GM12864 (cell line): ENCODE data around the gene TOGARAM1.

Source experiments
- DNase-seq: peaks from one replicate; pipeline ENCODE4 v3.0.0-alpha.2; 2011; ENCODE audit warnings: low read depth
- H3K4me3 ChIP-seq: 2 replicates; pipeline ENCODE4 v1.5.1; 2011; ENCODE audit warnings: mild to moderate bottlenecking, low read depth, low read length, control low read depth
- TF ChIP-seq, protein P1 (sequence below): IDR thresholded peaks from 2 replicates; pipeline ENCODE4 v1.5.1; 2011; ENCODE audit warnings: low read depth, mild to moderate bottlenecking, moderate library complexity, low read length, control low read depth, inconsistent platforms; ENCODE audit errors: missing control alignments

Gene TOGARAM1

DNA sequence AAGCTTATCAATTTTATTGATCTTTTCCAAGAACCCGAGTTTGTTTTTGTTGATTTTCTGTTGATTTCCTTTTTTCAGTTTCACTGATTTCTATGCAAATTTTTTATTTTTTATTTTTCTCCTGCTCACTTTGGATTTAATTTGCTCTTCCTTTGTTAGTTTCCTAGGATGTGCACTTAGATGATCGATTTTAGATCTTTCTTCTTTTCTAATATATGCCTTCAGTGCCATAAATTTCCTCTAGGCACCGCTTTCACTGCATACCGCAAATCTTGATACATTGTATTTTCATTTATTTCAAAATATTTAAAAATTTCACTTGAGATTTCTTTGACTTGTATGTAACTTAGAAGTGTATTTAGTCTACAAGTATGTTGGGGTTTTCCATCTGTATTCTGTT, 9.5 kb downstream of the TOGARAM1 start:
- TF ChIP-seq, protein P1, sequence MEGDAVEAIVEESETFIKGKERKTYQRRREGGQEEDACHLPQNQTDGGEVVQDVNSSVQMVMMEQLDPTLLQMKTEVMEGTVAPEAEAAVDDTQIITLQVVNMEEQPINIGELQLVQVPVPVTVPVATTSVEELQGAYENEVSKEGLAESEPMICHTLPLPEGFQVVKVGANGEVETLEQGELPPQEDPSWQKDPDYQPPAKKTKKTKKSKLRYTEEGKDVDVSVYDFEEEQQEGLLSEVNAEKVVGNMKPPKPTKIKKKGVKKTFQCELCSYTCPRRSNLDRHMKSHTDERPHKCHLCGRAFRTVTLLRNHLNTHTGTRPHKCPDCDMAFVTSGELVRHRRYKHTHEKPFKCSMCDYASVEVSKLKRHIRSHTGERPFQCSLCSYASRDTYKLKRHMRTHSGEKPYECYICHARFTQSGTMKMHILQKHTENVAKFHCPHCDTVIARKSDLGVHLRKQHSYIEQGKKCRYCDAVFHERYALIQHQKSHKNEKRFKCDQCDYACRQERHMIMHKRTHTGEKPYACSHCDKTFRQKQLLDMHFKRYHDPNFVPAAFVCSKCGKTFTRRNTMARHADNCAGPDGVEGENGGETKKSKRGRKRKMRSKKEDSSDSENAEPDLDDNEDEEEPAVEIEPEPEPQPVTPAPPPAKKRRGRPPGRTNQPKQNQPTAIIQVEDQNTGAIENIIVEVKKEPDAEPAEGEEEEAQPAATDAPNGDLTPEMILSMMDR: no peak
- H3K4me3 ChIP-seq: no peak overlapping the region
- DNase-seq: no peak

DNA sequence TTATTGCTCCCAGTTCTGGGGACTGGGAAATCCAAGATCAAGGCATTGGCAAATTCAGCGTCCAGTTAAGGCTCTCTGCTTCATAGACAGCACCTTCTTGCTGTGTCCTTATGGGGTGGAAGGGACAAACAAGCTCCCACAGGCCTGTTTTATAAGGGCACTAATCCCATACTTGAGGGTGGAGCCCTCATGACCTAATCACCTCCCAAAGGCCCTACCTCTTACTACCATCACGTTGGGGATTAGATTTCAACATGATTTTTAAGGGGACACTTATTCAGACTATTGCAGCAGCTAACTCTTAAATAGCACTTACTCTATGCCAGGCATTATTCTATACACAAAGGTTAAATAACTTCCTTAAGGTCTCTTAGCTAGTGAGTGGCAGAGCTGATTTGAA, 17.3 kb downstream of the TOGARAM1 start:
- no peak overlapping the region for H3K4me3 ChIP-seq
- DNase-seq: no peak
- TF ChIP-seq, protein P1: no peak

DNA sequence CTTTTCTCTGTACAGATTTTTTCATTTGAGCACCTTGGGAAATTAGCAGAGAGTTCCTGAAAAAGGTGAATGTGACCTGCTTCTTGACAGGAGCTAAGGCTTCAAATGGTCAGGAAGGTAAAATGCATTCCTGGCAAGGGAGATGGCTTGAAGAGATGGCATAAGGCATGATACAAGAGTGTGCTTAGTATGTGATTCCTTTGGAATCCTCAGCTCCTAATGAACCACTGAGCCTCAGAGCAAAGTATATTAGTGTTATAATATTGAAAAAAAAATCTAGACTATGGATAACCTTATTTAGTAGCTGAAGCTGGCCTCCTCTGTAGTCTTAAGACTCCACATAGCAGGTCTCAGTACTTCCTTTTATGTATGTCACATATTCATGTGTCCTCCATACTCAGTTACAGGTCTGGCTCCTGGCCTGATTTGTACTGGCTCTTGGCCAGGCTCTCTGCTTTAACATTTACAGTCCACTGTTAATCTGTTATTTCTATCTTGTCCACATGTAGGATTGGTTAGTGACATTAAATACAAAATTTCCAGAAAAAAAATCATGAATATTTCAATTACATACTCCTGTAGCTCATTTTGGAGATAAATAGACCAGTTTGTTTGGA, 17.9 kb downstream of the TOGARAM1 start:
- TF ChIP-seq, protein P1: no peak
- H3K4me3 ChIP-seq: no peak overlapping the region
- DNase-seq: no peak

DNA sequence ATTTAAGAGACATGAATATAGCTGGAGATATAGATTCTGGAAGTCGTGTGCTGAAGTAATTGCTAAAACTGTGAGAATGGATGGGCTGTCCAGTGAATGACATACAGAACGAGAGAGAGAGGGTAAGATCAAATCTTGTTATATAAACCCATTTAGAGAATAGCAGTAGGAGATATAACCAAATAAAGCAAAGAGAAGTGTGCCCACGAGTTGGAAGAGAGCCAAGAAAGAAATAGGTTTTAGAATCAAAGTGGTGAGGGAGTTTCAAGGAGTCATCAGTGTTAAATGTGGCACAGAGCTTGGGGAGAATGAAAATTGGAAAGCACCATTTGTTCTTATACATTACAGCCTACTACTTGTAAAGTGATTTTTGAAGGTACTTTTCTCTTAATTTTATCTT, 19.2 kb downstream of the TOGARAM1 start:
- TF ChIP-seq, protein P1: no peak
- DNase-seq: no peak
- no peak overlapping the region for H3K4me3 ChIP-seq

DNA sequence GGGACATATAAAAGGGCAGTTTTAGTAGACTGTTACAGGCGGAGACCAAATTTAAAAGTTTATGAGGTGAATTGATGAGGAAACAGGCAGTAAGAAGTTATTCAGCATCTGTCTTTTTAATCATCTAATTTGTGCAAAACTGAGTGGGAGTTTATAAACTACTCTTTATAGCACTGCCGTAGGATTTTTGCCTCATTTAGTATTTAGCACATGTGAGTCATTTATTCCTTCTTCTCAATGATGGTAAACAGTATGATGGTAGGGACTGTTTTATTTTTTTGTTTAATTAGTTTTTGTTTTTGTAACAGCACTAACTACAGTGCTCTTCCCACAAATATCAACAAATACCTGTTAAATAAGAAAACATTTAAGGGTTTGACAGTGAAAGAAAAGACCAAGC, 20.6 kb downstream of the TOGARAM1 start:
- DNase-seq: no peak
- TF ChIP-seq, protein P1: no peak
- H3K4me3 ChIP-seq: no peak overlapping the region

DNA sequence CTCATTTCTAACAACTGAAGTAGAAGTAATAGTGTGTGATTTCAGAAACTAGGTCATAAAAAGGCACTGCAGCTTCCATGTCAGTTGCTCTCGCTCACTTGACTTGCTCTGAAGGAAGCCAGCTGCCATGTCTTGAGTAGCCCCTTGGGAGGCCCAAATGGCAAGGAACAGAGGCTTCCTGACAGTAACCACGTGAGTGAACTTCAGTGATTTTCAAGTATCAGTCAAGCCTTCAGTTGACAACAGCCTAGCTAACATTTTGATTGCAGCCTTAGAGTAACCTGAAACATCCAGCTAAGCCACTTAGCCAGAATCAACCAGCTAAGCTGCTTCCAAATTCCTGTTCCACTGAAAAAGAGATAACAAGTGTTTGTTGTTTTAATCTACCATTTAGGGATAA, 26.7 kb downstream of the TOGARAM1 start:
- TF ChIP-seq, protein P1: no peak
- H3K4me3 ChIP-seq: no peak overlapping the region
- no peak for DNase-seq
